ENCODE data around the gene CNTN5.

The CNTN5 gene

GRCh38 chr11:99960536-99960935 is 939.8 kb downstream of the CNTN5 start:
- DNase-seq, result no peak

- no peak for DNase-seq
These were observed 947.6 kb downstream of the CNTN5 start for GRCh38 chr11:99968336-99968735.

GRCh38 chr11:99973993-99974392 is 953.2 kb downstream of the CNTN5 start:
- no peak for DNase-seq

- no peak for DNase-seq
These were observed 958.3 kb downstream of the CNTN5 start for GRCh38 chr11:99979042-99979441.

DNA sequence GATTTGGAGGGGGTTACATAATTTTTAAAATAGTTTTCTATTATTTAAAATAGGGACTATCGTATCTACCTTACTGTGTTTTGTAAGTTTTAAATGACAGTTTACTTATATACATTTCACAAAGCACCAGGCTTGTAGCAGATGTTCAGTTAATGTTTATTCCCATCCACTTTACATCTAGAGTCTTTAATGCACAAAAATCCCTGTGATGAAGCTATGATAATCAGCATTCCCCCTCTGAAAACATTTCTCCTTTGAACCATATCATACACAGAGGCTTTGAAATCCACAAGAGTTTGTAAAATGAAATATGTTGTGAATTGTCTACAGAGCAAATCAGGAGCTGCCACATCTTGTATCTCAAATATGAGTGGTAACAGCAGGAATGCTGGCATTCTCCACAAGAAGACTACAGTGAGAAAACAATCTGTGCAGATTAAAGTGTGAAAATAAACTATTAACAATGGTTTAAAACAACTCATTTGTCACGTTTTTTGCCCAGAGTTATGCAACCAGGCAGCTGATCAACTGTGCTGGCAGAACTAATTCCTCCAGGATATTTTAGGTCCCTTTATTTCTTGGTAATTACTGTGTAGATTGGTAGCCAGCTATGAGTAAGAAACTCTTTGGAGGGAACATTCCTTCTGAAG is 967.2 kb downstream of the CNTN5 start:
- no peak for DNase-seq

GRCh38 chr11:99988471-99988837 is 967.7 kb downstream of the CNTN5 start:
- DNase-seq, result no peak

- no peak for DNase-seq
These were observed 983.2 kb downstream of the CNTN5 start for GRCh38 chr11:100003985-100004384.

GRCh38 chr11:100004541-100004940 is 983.8 kb downstream of the CNTN5 start:
- no peak for DNase-seq

DNA sequence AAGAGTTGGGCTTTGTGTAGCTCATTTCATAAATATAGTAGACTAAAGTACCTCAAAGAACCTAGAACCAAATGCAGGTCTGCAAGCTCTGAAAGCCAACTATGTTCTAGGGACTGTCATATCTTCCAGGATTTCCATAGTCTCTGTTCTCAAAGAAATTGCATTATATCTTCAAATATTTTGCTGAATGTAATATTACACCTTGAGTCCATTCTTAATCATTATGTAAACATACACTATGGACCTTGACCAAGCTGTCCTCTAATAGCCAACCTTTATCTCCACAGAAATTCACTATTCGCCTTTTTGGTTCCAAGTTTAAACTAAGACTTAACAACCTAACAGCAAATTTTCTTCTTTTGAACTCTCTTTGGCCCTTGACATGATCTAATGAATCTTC is 987.7 kb downstream of the CNTN5 start:
- no peak for DNase-seq

DNA sequence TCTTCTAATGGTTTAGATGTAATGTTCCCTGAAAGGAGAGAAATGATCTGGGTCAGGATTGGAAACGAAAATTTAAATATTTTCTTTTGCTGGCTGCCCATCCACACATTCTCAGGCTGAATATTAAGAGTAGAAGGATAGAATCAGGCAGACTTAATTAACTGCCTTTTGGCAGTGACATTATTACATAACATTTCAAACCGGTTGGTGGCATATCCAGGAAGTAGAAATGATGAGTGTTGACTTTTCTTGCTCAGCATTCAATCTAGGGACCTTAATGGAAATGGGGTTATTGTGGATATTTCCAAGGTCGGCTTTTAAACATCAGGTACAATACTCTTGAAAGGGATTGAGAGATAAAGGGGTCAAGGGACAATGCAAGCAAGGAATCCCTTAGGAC is 989.0 kb downstream of the CNTN5 start:
- DNase-seq, result no peak

- DNase-seq, result no peak
These were observed 989.6 kb downstream of the CNTN5 start for GRCh38 chr11:100010393-100010792.

- DNase-seq, result no peak
These were observed 990.9 kb downstream of the CNTN5 start for GRCh38 chr11:100011697-100012096.

GRCh38 chr11:100013011-100013410 is 992.3 kb downstream of the CNTN5 start:
- DNase-seq, result no peak

GRCh38 chr11:100031973-100032372 is 1011.2 kb downstream of the CNTN5 start:
- DNase-seq, result no peak

- DNase-seq, result no peak
These were observed 1040.3 kb downstream of the CNTN5 start for GRCh38 chr11:100061006-100061405.

- DNase-seq, result peak in 1 of 2 donors; percentile 13
These were observed 1045.7 kb downstream of the CNTN5 start for GRCh38 chr11:100066399-100066798.

GRCh38 chr11:100068116-100068515 is 1047.4 kb downstream of the CNTN5 start:
- DNase-seq, result no peak

DNA sequence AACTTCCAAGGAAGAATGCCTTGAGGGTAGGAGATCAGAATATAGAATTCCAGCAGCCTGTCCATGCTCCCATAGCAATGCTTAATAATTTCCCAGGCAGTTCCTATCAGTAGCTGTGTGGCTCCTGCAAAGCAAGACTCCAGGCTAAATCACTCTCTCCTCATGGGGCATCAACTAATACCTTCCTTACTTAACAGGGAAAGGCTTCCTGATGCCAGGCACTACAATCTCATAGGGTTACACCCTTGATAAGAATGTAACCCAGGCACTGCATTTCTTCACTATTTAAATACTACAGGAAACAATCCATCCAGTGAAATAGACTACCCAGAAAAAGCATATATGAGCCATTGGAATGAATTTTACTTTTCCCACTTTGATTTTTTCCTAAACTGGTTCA is 1051.4 kb downstream of the CNTN5 start:
- DNase-seq, result no peak

DNA sequence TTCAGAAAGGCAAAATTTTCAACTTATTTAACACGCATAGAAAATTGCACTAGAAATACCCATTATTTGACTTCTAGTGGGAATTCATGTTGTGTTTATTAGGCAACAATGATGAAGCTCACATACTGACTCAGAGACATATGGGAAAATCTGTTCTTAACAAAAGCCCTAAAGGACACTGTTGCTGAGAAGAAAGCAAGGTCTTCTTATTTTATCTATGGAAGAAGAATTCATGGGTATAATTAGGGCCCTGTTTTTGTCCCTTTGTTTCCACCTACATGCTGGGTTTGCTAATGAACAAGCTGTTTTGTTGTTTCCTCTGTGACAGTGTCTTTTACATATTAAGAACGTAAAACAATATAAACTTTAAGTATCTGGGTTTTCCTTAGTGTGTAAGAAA is 1059.6 kb downstream of the CNTN5 start:
- DNase-seq, result no peak

DNA sequence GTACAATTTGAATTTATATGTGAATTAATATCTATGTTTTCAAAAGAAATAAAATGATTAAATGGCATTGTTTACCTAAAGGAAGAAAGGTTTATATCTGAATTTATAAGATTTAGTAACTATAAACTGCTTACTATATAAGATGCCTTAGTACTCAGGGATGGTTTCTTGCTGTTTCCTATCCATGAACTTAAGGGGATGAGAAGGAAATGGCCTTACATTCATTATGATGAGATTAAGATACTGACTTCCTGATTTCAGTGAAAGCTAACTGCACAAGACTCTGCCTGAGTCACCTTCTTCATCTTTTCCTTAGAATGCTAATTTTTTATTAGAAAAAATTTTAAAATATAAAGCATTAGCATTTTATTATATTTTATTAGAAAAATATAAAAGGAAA is 1060.1 kb downstream of the CNTN5 start:
- no peak for DNase-seq

DNA sequence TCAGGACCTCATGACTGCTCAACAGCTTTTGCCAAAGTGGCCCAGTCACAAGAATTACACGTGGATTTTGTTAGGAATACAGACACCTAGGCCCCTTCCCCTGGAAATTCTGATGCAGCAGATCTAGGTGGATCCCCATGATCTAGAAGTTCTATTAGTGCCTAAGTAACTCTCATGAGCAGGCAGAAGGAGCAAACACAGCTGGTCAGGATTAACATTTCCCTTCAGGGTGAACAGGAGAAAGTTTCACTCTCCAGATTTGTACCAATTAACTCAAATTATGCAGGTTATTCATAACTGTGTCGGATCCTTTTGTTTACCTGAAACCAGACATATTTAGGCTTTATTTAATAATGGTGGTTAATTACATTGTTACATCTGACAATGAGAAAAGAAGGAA is 1072.9 kb downstream of the CNTN5 start:
- no peak for DNase-seq

DNA sequence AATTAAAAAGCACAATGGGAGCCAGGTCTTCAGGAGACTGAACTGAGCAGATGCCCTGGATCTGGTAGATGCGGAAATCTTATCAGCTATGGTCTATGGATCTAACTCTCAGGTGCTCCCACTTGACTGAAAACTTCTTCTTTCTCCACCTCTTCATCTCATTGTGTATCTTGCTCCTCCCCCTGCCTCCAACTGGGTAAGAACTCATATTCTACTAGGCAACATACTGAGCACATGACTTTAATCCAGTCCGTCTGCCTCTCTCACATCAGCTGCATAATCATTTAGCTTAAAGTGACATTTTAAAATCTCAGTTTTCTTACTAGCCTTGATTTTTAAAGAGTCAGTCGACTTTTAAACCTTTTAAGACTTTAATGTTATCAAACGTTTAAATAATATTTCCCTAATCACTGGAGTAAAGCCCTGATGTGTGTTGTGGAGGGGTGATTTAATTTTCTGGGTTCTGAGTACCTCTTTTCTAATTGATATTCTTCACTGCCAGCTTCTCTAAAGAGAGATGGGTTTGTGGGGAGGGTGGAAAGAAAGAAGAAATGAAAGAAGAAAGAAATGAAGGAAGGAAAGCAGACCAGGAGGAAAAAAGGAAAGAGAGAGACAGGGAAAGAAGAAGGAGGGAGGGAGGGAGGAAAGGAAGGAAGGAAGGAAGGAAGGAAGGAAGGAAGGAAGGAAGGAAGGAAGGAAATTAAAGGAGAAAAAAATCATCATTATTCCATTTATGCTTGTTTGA is 1073.5 kb downstream of the CNTN5 start:
- DNase-seq, result no peak

GRCh38 chr11:100095809-100096208 is 1075.1 kb downstream of the CNTN5 start:
- DNase-seq, result no peak

DNA sequence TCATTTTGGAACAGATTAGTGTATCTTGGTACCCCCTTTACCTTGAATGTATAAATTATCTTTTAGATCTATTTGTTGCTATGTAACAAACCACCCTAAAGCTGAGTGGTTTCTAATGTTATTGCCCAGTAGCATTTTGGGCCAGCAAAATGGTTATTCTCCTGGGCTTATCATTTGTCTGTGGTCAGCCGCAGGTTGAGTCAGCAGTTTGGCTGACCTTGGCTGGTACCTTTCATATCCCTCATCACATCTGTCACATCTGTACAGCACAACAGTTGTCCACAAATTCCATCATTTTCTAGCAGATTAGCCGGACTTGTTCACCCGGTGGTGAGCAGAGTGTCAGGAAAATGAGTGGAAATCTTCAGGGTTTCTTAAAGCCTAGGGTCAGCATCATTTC is 1077.8 kb downstream of the CNTN5 start:
- no peak for DNase-seq
